GM19043 (cell line): ENCODE measurements around the gene MYL12A.
A peak's percentile ranks its signal among the peaks of the same experiment; 100 is the strongest.

Experiments
- ATAC-seq: cut with Tn5 transposase; IDR thresholded peaks from one replicate; pipeline ENCODE4 v1.9.1; 2021; ENCODE audit warnings: low read depth; ENCODE audit not compliant: unreplicated experiment

The MYL12A gene

DNA sequence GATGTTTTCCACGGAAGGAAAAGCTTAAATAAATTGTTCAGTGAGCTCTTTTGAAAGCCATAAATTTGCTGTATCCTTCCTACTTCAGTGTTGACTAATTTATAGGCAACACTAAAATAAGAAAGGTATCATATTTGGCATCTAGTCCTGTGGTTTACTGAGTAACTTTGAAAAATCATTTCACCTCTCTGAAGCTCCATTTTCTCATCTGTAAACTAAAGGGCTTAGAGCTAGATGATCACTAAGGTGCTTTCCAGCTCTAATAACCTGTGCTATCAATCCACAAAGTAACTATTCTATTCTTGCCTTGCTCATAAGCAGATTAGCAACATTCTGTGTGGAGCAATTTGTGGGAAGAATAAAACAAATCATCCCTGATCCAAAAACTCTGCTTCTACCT, 24.2 kb upstream of the MYL12A start:
- ATAC-seq: no peak

DNA sequence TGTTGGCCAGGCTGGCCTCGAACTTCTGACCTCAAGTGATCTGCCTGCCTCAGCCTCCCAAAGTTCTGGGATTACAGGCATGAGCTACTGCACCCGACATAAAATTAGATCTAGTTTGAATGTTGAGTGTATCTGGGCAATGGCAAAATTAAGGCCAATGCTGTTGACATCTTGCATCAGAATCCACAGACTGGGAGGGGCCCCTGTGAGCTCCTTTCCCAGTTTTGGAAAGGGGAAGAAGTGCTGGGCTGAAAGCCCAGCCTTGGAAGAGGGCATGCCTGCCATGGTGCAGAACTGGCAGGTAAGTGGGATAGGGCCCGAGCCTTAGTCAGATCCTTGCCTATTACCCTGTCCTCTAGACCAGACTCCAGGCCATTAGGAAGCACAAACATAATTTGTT, 23.4 kb upstream of the MYL12A start:
- ATAC-seq: no peak

DNA sequence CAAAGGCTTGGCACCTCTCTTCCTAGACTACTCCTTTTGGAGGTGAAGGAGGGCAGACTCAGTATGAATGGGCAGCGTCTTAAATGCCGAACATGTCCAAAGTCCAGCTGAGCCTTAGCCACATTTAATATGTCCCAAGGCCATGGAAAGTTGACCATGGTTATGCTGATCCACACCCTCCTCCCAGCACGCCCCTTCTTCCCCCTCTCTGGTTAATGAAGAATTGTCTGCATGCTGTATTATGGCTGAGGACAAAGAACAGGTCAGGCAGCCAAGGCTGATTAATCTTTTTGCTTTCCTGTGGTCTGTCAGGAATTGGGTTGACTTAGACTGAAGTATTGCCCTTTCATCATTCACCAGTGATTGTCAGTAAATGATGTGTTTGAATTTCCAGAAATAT, 22.0 kb upstream of the MYL12A start:
- ATAC-seq: no peak

DNA sequence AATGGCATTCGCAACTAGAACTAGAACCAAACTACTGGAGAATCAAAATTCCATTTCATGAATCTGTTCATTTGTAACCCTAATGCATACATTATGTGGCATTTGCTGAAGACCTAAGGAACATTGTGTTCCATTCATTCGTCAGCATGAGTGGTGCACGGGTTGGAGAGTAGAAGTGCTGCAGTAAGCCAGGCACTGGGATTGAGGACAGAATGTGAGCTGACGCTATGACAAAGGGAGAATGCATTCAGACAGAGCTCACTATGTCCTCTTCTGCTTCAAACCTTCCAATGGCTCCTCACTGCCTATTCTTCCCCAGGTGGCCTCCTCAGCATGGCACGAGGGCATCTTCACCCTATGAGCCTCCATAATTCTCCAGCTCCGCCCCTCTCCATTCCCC, 21.6 kb upstream of the MYL12A start:
- ATAC-seq: no peak

DNA sequence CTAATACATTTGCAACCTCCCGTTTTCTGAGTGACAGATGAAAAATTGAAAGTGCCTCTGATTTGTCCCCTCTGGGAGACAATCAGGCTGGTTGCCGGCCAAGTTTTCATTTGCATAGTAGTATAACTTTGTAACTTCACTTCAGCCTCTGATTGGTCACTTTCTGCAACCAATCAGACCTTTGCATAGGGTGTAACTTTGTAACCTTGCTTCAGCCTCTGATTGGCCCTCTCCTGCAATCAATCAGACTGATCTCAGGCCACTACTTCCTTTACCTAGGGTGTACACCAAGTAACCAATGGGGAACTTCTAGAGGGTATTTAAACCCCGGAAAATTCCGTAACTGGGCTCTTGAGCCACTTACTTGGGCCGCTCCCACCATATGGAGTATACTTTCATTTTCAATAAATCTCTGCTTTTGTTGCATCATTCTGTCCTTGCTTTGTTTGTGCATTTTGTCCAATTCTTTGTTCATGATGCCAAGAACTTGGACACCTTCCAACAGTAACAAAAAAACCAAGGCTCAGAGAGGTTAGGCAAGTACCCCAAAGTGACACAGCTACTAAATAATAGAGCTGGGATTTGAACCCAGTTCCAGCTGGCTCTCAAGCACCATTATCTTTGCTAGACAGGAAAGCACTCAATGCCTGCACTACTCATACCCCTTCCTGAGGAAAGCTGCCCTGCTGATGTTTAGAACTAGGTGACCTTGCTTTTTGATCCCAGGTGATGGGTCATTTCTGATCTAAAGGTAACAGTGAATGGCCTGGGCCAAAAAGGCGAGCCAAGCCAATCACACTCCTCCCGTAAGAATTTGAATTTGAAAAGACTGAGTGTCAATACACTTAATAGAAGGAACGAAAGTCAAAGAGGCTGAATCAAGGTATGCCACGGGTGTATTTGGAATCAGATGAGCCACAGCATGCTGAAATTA, 16.9 kb upstream of the MYL12A start:
- ATAC-seq: no peak

- ATAC-seq: no peak
Observed at GRCh38 chr18:3233004-3233403, 14.6 kb upstream of the MYL12A start.

- no peak for ATAC-seq
Observed at GRCh38 chr18:3233433-3234168, 14.0 kb upstream of the MYL12A start.

GRCh38 chr18:3234457-3234856, 13.1 kb upstream of the MYL12A start:
- no peak for ATAC-seq

GRCh38 chr18:3235846-3236245, 11.8 kb upstream of the MYL12A start:
- ATAC-seq: no peak

GRCh38 chr18:3236470-3236869, 11.1 kb upstream of the MYL12A start:
- ATAC-seq: no peak

DNA sequence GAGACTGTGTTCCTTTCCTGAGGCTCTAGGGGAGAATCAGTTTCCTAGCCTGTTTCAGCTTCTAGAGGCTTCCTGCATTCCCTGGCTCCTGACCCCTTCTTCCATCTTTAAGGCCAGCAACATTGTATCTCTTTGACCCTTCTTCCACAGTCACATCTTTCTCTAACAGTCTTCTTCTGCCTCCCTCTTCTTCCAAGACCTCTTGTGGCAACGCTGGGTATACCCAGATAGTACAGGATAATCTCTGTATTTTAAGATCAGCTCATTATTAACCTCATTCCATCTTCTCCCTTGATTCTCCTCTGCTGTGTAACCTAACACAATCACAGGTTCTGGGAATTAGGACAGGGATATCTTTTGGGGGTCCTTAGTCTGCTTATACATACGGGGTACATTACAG, 8.9 kb upstream of the MYL12A start:
- ATAC-seq: no peak

- no peak for ATAC-seq
Observed at GRCh38 chr18:3245185-3245564, 2.4 kb upstream of the MYL12A start.

- ATAC-seq: peak; percentile 43
Observed at GRCh38 chr18:3245853-3246634, 1.6 kb upstream of the MYL12A start.

DNA sequence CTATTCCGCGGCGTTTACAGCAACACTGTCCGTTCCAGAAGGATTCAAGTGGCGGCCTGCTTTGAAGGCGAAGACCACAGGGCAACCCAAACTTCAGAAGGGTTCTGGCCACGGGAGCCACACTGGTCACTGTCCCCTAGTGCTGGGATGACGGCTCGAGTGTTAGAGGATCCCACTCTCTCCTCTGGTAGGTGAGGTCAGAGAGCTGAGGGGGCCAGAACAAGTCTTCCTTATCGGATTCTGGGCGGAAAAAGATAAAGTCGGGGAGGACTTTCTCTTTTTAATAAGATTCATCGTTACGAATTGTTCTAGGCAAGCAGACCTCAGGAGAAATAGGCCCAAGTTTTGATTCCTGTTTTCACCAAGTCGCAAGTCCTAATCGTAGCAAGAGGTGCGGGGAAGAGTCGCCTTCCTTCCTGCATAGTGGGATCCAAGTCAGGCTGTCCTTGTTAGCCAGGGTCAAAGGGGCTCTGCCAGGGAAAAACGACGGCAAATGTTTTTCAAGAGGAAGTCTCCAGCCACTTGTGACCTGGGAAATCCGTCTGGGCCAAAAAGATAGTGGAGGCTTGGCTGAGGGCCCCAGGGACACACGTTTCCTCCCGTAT, 864 bp upstream of the MYL12A start:
- ATAC-seq: no peak

GRCh38 chr18:3248062-3248657, 559 bp downstream of the MYL12A start:
- ATAC-seq: no peak

GRCh38 chr18:3248658-3249359, 1.2 kb downstream of the MYL12A start:
- ATAC-seq: peak; percentile 18

GRCh38 chr18:3250237-3251107, 2.9 kb downstream of the MYL12A start:
- ATAC-seq: no peak

GRCh38 chr18:3251249-3251962, 3.8 kb downstream of the MYL12A start:
- no peak for ATAC-seq
